ENCODE measurements around the gene SERINC2. TPM values are rescaled to one million over a fixed set of nuclear protein-coding genes. Genes with fewer than 3 reads are reported as not detected.
"Not testable (repeated sequence)": the region's sequence is repeated elsewhere in the genome, so short reads cannot be mapped to it uniquely, and the experiment has no call there.

The SERINC2 gene
- total RNA-seq, 2 donors from 2014 or later, result 0.19 to 0.56 TPM

- Mint-ChIP-seq H3K27ac (no peak overlapping the region), H3K36me3 (no peaks in the 10 kb centered on the region), H3K27me3 (peaks cover 6 to 13% of the 10 kb centered on the region in 2 donors), H3K4me3 (no peak overlapping the region), H3K4me1 (ENCODE audit: low read depth in 2 of 2) (peaks cover 10% of the 10 kb centered on the region in 2 donors), H3K9me3 (no peaks in the 10 kb centered on the region)
- DNase-seq (ENCODE audit: low spot score), result peak; percentile 35
- ATAC-seq, result no peak
These were observed 13.4 kb downstream of the SERINC2 start for GRCh38 chr1:31426249-31426922.

DNA sequence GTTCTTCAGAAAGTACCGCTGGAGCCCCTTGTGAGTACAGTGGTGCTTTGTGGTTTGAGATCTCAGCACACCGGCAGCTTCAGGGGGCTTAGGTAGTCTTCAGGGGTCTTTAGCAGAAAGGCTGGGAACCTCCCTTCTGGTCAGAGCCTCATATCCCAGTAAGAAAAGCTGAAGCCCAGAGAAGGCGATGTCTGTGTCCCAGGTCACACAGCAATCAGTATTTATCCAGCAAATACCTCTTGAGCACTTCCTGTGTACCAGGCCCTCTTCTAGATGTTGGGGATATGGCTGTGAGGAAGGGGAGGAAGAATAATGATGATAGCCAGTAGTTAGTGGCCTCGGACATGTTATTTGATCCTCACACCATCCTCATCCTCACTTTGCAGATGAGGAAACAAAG, 14.3 kb downstream of the SERINC2 start:
- H3K4me1 Mint-ChIP-seq (ENCODE audit: low read depth in 2 of 2), result peaks cover 9 to 10% of the 10 kb centered on the region in 2 donors
- H3K9me3 Mint-ChIP-seq, result no peaks in the 10 kb centered on the region
- ATAC-seq (no peak), DNase-seq (ENCODE audit: low spot score) (no peak)
- H3K4me3 Mint-ChIP-seq, result no peak overlapping the region
- H3K27me3 Mint-ChIP-seq, result peaks cover 6 to 13% of the 10 kb centered on the region in 2 donors
- no peak overlapping the region for H3K27ac Mint-ChIP-seq
- H3K36me3 Mint-ChIP-seq, result no peaks in the 10 kb centered on the region

DNA sequence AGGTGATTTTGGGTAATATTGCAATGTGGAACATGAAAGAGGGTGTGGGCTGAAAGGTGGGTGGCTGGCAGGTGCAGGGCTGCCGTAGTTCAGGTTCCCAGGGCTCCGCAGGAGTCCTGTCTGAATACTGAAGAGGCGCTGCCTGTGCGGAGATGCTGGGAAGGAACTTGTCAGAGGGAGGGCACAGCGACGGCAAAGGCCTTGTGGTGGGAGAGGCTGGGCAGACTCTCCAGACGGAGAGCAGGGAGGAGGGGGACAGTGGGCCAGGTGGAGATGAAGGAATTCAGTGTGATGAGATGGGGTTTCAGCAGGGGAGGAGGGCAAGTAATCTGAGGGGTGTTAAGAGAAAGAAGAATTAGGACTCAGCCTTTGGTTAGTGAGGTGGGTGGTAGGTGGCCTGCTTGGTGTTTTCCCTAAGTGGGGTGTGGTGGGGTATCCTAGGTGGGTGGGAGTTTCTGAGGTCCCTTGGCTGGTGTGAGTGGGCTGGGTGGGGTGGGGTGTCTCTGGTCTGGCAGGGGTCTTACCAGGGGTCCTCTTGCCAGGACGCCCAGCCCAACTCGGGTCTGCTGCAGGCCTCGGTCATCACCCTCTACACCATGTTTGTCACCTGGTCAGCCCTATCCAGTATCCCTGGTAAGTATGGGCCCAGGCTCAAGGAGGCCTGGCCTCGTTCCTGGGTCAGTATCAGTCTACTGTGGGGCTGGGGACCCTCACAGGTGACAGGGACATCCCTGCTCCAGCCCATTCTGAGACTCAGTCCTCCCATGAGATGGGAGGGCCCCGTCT, 15.6 kb downstream of the SERINC2 start:
- H3K4me1 Mint-ChIP-seq (ENCODE audit: low read depth in 2 of 2), result peaks cover 0 to 1% of the 10 kb centered on the region in 2 donors
- DNase-seq (ENCODE audit: low spot score), result no peak
- ATAC-seq, result no peak

DNA sequence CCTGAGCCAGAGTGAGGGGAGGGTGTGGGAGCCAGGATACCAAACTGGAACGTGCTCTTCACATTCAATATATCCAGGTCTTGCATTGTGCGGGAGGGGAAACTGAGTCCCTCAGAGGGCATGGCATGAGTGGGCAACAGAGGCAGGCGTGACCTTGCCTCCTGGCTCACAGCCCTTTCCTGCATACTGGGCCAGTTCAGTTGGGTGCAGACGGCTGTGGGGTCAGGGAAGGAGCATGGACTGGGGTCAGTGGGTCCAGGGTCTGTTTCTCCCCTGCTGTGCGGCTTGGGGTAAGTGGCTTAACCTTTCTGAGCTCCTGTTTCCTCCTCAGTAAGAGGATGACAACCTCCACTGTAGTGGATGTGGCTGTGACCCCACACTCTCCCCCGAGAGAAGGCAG, 16.6 kb downstream of the SERINC2 start:
- H3K9me3 Mint-ChIP-seq, result no peaks in the 10 kb centered on the region
- no peak overlapping the region for H3K4me3 Mint-ChIP-seq
- H3K4me1 Mint-ChIP-seq (ENCODE audit: low read depth in 2 of 2), result no peaks in the 10 kb centered on the region
- ATAC-seq, result no peak
- H3K27ac Mint-ChIP-seq, result no peak overlapping the region
- H3K27me3 Mint-ChIP-seq, result peaks cover 0 to 3% of the 10 kb centered on the region in 2 donors
- no peaks in the 10 kb centered on the region for H3K36me3 Mint-ChIP-seq
- no peak for DNase-seq (ENCODE audit: low spot score)

More for the DNA sequence above, 15.6 kb downstream of the SERINC2 start:
- Mint-ChIP-seq H3K4me3 (no peak overlapping the region), H3K9me3 (no peaks in the 10 kb centered on the region), H3K27ac (no peak overlapping the region), H3K36me3 (no peaks in the 10 kb centered on the region), H3K27me3 (peaks cover 0 to 4% of the 10 kb centered on the region in 2 donors)

- not testable (repeated sequence) for H3K27ac Mint-ChIP-seq; DNase-seq (ENCODE audit: low spot score); H3K9me3 Mint-ChIP-seq; H3K4me1 Mint-ChIP-seq (ENCODE audit: low read depth in 2 of 2); H3K36me3 Mint-ChIP-seq; H3K4me3 Mint-ChIP-seq; ATAC-seq; H3K27me3 Mint-ChIP-seq
These were observed 18.6 kb downstream of the SERINC2 start for GRCh38 chr1:31431351-31432257.

GRCh38 chr1:31432592-31433395, 19.8 kb downstream of the SERINC2 start:
- no peaks in the 10 kb centered on the region for H3K4me1 Mint-ChIP-seq (ENCODE audit: low read depth in 2 of 2)
- no peaks in the 10 kb centered on the region for H3K9me3 Mint-ChIP-seq
- no peak for DNase-seq (ENCODE audit: low spot score)
- no peak overlapping the region for H3K4me3 Mint-ChIP-seq
- H3K27me3 Mint-ChIP-seq, result no peaks in the 10 kb centered on the region
- H3K27ac Mint-ChIP-seq, result no peak overlapping the region
- peak in 1 of 2 donors; percentile 29 for ATAC-seq
- H3K36me3 Mint-ChIP-seq, result no peaks in the 10 kb centered on the region

DNA sequence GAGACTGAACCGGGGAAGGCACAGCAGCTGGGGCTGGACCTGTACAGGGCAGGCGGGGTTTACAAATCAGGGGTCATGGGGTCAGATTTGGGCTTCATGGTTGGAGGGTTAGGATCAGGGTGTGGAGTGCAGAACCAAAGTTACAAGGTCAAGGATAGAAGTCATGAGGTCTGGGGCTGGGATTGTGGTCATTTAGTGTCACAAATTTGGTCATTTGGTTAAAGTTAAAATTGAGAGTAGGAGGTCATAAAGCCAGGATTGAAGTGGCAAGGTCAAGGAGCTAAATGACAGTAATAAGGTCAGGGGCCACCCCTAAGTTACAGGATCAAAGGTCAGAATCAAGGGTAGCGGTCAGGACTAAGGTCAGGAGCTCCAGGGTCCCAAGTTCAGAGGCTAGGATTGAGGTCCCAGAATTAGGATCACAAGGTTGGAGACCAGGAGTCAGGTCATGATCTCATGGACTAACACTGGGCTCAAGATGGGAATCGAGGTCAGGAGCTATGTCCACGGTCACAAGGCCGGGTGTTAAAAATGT, 20.4 kb downstream of the SERINC2 start:
- ATAC-seq (no peak), DNase-seq (ENCODE audit: low spot score) (no peak)
- Mint-ChIP-seq H3K27me3 (no peaks in the 10 kb centered on the region), H3K4me1 (ENCODE audit: low read depth in 2 of 2) (no peaks in the 10 kb centered on the region), H3K4me3 (no peak overlapping the region), H3K27ac (no peak overlapping the region), H3K9me3 (no peaks in the 10 kb centered on the region), H3K36me3 (no peaks in the 10 kb centered on the region)

DNA sequence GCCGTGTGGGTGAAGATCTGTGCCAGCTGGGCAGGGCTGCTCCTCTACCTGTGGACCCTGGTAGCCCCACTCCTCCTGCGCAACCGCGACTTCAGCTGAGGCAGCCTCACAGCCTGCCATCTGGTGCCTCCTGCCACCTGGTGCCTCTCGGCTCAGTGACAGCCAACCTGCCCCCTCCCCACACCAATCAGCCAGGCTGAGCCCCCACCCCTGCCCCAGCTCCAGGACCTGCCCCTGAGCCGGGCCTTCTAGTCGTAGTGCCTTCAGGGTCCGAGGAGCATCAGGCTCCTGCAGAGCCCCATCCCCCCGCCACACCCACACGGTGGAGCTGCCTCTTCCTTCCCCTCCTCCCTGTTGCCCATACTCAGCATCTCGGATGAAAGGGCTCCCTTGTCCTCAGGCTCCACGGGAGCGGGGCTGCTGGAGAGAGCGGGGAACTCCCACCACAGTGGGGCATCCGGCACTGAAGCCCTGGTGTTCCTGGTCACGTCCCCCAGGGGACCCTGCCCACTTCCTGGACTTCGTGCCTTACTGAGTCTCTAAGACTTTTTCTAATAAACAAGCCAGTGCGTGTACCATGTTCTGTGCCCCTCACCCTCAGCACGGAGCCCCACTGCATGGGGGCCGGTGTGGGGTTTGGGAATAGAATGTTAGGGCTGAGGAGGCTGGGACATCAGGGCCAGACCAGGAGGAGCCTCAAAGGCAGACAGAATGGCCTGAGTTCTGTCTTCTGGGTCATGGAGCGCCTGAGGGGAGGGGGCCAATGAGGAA, 21.3 kb downstream of the SERINC2 start:
- H3K4me1 Mint-ChIP-seq (ENCODE audit: low read depth in 2 of 2), result no peaks in the 10 kb centered on the region
- no peak overlapping the region for H3K27ac Mint-ChIP-seq
- H3K27me3 Mint-ChIP-seq, result no peaks in the 10 kb centered on the region
- DNase-seq (ENCODE audit: low spot score) (no peak), ATAC-seq (peak; percentile 17 to 22)
- H3K36me3 Mint-ChIP-seq, result no peaks in the 10 kb centered on the region
- H3K9me3 Mint-ChIP-seq, result no peaks in the 10 kb centered on the region
- H3K4me3 Mint-ChIP-seq, result no peak overlapping the region

DNA sequence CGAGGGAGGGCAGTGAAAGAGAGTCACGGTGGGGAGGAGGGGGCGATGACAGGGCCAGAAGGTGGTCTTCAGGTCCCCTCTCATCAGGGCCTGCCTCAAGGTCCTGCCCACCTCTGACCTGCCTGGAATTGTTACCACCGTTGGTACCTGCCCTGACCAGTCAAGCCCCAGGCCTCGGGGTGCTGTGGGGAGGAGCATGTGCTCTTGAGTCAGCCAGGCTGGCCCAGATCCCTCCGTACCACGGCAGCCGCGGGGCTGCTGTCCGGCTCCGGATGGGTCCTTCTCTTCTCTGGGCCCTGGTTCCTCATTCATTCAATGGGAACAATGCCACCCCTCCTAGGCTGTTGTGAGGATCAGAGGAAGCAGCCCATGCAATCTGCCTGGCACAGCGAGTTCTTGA, 22.0 kb downstream of the SERINC2 start:
- DNase-seq (ENCODE audit: low spot score), result no peak

DNA sequence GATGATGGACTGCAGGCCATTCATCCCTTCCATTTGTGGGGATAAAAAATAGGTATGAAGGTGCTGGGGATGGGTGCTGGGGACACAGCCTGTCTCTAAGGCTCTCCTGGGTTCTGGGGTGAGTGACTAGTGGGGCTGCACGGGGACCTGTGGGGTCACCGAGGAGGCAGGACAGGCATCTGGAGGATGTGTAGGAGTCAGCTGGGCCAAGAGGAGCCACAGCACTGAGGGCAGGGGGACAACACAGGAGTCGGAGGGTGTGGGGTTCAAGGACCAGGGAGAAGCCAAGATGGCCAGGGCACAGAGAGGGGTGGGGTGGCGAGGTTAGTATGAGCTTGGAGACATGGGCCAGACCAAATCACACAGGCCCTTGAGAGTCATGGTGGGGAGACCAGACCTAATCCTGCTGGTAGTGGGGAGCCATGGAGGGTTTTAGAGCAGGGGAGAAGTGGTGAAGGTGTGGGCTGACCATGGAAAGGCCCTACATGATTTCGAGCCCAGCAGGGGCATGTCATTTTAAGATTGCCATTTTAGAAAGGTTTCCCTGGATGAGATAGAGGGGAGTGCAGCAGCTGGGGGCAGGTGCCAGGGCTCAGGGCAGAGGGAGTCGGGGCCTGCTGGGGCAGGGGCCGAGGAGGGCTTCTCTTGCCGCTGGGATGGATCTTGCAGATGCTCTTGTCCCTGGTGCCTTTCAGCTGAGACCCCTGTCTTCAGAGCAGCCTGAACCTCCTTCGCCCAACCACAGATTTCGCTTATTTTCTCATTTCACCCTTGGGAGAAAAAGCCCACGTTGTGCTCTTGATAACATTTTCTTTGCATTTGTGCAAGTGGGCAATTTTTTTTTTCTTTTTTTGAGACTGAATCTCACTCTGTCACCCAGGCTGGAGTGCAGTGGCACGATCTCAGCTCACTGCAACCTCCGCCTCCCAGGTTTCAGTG, 22.7 kb downstream of the SERINC2 start:
- H3K36me3 Mint-ChIP-seq, result no peaks in the 10 kb centered on the region
- no peak for DNase-seq (ENCODE audit: low spot score)
- peak in 1 of 2 donors; percentile 43 for ATAC-seq
- H3K27ac Mint-ChIP-seq, result no peak overlapping the region
- H3K9me3 Mint-ChIP-seq, result no peaks in the 10 kb centered on the region
- no peaks in the 10 kb centered on the region for H3K4me1 Mint-ChIP-seq (ENCODE audit: low read depth in 2 of 2)
- H3K27me3 Mint-ChIP-seq, result no peaks in the 10 kb centered on the region
- no peak overlapping the region for H3K4me3 Mint-ChIP-seq

More for the DNA sequence above, 22.0 kb downstream of the SERINC2 start:
- ATAC-seq, result peak in 1 of 2 donors; percentile 8
- H3K36me3 Mint-ChIP-seq, result no peaks in the 10 kb centered on the region
- no peaks in the 10 kb centered on the region for H3K9me3 Mint-ChIP-seq
- H3K27ac Mint-ChIP-seq, result no peak overlapping the region
- H3K4me1 Mint-ChIP-seq (ENCODE audit: low read depth in 2 of 2), result no peaks in the 10 kb centered on the region
- H3K27me3 Mint-ChIP-seq, result no peaks in the 10 kb centered on the region
- no peak overlapping the region for H3K4me3 Mint-ChIP-seq

DNA sequence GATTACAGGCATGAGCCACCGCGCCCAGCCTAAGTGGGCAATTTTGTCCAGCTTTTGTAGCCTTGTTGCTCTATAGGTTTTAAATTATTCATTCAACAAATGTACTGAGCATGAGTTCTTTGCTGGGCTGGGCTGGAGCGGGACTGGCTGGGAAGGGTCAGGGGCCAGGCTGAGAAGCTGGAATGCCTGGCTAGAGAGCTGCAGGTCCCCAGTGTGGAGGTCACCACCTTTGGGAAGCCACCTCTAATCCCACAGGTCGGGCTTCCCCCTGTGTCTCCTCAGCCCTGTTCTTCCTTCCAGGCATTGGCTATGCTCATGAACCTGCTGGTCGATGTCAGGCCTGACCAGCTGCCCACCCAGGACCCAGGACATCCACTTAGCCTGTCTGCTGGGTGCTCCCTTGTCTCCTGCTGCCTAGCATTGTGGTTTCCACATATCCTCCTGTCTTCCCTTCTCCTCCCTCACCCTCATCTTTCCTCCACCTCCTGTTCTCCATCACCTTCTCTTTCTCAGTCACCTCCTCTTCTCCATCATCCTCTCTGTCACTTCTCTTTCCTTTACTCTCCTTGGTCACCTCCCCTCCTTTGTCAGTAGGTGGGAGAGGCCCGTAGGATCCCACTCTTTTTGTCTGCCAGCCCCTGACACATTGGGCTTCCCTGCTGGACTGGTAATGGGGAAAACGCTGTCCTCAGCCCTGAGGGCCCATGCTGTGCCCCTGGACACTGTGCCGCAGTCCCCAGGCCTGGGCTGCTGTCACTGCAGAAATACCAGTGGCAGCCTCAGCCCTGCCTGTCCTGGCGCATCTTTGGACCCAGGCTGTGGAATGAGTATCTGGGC, 23.8 kb downstream of the SERINC2 start:
- H3K27me3 Mint-ChIP-seq, result no peaks in the 10 kb centered on the region

More for the DNA sequence above, 23.8 kb downstream of the SERINC2 start:
- no peaks in the 10 kb centered on the region for H3K36me3 Mint-ChIP-seq
- no peak overlapping the region for H3K27ac Mint-ChIP-seq
- ATAC-seq, result no peak
- no peak for DNase-seq (ENCODE audit: low spot score)
- no peak overlapping the region for H3K4me3 Mint-ChIP-seq
- H3K9me3 Mint-ChIP-seq, result no peaks in the 10 kb centered on the region
- no peaks in the 10 kb centered on the region for H3K4me1 Mint-ChIP-seq (ENCODE audit: low read depth in 2 of 2)

All from natural killer cell treated with Interleukin-12 subunit alpha and Interleukin-12 subunit beta and Interleukin-15 and Interleukin-18, amount 100 ng/mL, for 72 hours (primary cell).